ENCODE measurements around the gene MYOZ3.

The MYOZ3 gene

DNA sequence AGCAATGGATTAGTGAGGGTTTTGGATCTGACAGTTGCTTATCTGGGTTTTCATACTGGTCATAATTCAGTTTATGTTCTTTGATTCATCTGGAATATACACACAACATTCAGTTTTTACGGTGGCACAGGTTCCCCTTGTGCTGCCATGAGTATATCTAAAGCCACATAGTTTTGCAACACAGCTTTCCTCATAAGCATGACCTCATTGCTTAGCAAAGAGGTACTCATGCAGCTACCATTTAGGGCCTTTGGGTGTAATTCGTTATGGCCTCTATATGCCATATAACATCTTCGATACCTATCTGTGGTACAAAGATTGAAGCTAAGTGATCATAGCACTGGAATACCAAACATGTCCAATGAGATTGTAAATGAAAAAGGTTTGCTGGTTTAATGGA, 42.7 kb downstream of the MYOZ3 start:
- TF ChIP-seq, protein P1, sequence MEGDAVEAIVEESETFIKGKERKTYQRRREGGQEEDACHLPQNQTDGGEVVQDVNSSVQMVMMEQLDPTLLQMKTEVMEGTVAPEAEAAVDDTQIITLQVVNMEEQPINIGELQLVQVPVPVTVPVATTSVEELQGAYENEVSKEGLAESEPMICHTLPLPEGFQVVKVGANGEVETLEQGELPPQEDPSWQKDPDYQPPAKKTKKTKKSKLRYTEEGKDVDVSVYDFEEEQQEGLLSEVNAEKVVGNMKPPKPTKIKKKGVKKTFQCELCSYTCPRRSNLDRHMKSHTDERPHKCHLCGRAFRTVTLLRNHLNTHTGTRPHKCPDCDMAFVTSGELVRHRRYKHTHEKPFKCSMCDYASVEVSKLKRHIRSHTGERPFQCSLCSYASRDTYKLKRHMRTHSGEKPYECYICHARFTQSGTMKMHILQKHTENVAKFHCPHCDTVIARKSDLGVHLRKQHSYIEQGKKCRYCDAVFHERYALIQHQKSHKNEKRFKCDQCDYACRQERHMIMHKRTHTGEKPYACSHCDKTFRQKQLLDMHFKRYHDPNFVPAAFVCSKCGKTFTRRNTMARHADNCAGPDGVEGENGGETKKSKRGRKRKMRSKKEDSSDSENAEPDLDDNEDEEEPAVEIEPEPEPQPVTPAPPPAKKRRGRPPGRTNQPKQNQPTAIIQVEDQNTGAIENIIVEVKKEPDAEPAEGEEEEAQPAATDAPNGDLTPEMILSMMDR (IDR thresholded peaks at IDR 0.05; ENCODE audit: insufficient read depth, low read depth, low read length, missing control alignments) = no peak
- no peak for DNase-seq (ENCODE audit: low read depth)

DNA sequence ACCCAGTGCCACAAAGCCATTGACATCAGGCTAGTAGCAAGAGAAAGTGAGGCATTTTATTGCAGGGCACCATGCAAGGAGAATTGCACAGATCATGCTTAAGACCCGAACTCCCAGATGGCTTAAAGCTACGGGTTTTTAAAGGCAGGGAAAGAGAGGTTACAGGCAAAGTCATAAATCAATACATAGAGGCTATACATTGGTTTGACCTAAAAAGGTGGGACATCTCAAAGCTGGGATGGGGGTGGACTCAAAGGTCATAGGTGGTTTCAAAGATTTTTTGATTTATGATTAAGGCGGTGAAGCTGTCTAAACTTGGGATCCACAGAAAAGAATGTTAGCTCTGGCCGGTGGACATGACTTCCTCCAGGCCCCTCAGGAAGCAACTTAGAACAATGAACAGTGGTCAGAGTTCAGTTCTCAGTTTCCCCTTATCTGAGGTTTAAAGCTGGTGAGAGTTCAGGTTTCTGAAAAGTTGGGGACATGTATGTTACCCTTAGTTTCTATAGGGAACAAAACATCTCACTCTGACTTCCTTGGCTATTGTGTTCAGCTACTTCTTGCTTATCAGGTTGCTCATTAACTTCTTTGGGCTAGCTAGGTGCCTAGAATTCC, 45.8 kb downstream of the MYOZ3 start:
- DNase-seq (ENCODE audit: low read depth) = no peak
- TF ChIP-seq, protein P1 (IDR thresholded peaks at IDR 0.05; ENCODE audit: insufficient read depth, low read depth, low read length, missing control alignments) = no peak
- no peak overlapping the region for H3K4me3 ChIP-seq (ENCODE audit: low read depth, low read length)

More for the DNA sequence above, 42.7 kb downstream of the MYOZ3 start:
- no peak overlapping the region for H3K4me3 ChIP-seq (ENCODE audit: low read depth, low read length)

DNA sequence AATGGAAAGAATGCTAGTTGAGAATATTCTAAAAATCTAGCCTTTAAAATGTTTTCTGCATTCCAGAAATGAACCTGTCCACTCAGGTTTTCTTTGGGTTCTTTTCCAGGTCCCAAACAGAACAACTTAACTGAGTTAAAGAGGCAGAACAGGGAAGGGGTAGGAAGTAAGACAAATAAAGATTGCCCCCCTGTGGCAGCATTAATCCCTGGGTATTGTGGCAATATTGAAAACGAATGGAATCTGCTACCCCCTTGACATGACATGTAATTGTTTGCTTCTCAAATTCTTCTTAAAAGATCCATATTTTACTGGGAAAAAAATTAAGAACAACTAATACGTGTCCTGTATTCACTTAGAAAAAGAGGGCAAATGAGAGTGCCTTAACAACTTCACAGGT, 49.1 kb downstream of the MYOZ3 start:
- H3K4me3 ChIP-seq (ENCODE audit: low read depth, low read length) = no peak overlapping the region
- TF ChIP-seq, protein P1 (IDR thresholded peaks at IDR 0.05; ENCODE audit: insufficient read depth, low read depth, low read length, missing control alignments) = no peak
- DNase-seq (ENCODE audit: low read depth) = no peak

DNA sequence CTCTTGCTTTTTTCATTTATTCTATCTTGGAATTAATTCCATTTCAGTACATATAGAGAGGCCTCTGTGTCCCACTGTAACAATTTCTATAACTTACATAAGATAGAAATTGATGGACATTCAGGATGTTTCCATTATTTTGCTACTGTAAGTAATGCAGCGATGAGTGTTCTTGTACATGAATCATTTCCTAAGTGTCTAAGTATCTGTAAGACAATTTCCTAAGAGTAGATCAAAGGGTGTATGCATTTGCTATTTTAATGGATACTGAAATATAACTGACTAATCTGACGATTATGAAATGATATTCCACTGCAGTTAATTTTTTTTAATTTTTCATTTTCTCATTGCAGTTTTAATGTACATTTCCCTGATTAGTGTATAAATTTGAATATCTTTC, 62.8 kb downstream of the MYOZ3 start:
- no peak for DNase-seq (ENCODE audit: low read depth)
- no peak overlapping the region for H3K4me3 ChIP-seq (ENCODE audit: low read depth, low read length)
- TF ChIP-seq, protein P1 (IDR thresholded peaks at IDR 0.05; ENCODE audit: insufficient read depth, low read depth, low read length, missing control alignments) = no peak
